Liver (tissue), 9 donors: ENCODE data around the gene FOXL1. TPM values are rescaled to one million over a fixed set of nuclear protein-coding genes. Genes with fewer than 3 reads are reported as not detected.

Experiments used
- DNase-seq: peaks from one replicate; pipeline ENCODE4 v3.0.0-alpha.2; 2017; ENCODE audit warnings: low spot score
- H3K27ac ChIP-seq, 2 donors: one replicate each; pipeline ENCODE4 v1.7.0; 2013; ENCODE audit warnings: inconsistent platforms in 2 of 2, low read length in 2 of 2, control low read depth in 1 of 2, low read depth in 1 of 2, mild to moderate bottlenecking in 1 of 2
- H3K27me3 ChIP-seq, 4 donors: one replicate each; pipeline versions ENCODE4 v1.6.1 to v1.7.0; 2013; ENCODE audit warnings: low read length in 3 of 4, inconsistent platforms in 1 of 4, mild to moderate bottlenecking in 1 of 4, moderate library complexity in 1 of 4; ENCODE audit not compliant: control insufficient read depth in 4 of 4, insufficient read depth in 4 of 4
- H3K36me3 ChIP-seq, 4 donors: one replicate each; pipeline versions ENCODE4 v1.6.1 to v1.7.0; 2013; ENCODE audit warnings: low read length in 3 of 4, mild to moderate bottlenecking in 3 of 4, low read depth in 1 of 4, moderate library complexity in 1 of 4; ENCODE audit not compliant: control insufficient read depth in 4 of 4, insufficient read depth in 3 of 4
- H3K4me1 ChIP-seq, 4 donors: one replicate each; pipeline versions ENCODE4 v1.6.1 to v1.7.0; 2013; ENCODE audit warnings: low read length in 3 of 4, mild to moderate bottlenecking in 3 of 4, moderate library complexity in 1 of 4; ENCODE audit not compliant: control insufficient read depth in 4 of 4, insufficient read depth in 4 of 4
- H3K4me3 ChIP-seq, 3 donors: one replicate each; pipeline versions ENCODE4 v1.6.1 to v1.7.0; 2013; ENCODE audit warnings: low read length in 3 of 3, control low read depth in 1 of 3, low read depth in 1 of 3, mild to moderate bottlenecking in 1 of 3
- H3K9ac ChIP-seq, 2 donors: one replicate each; pipeline ENCODE4 v1.7.0; 2013; ENCODE audit warnings: low read length in 2 of 2, mild to moderate bottlenecking in 2 of 2, moderate library complexity in 2 of 2, control low read depth in 1 of 2, low read depth in 1 of 2
- H3K9me3 ChIP-seq, 4 donors: one replicate each; pipeline versions ENCODE4 v1.6.1 to v1.7.0; 2013; ENCODE audit warnings: low read length in 3 of 4; ENCODE audit not compliant: control insufficient read depth in 4 of 4
- FOXA1 ChIP-seq: IDR thresholded peaks from 2 replicates; pipeline ENCODE4 v1.6.1; 2016; ENCODE audit warnings: antibody characterized with exemption
- FOXA2 ChIP-seq: IDR thresholded peaks from 2 replicates; pipeline ENCODE4 v1.6.1; 2016; ENCODE audit warnings: antibody characterized with exemption
- HNF4A ChIP-seq, 2 donors: conservative IDR thresholded peaks; 2 replicates each; pipeline ENCODE4 v1.6.1; 2016; ENCODE audit warnings: antibody characterized with exemption in 2 of 2, mild to moderate bottlenecking in 2 of 2
- HNF4G ChIP-seq: IDR thresholded peaks from 2 replicates; pipeline ENCODE4 v1.6.1; 2016; ENCODE audit warnings: antibody characterized with exemption
- JUND ChIP-seq, 2 donors: IDR thresholded peaks; 2 replicates each; pipeline ENCODE4 v1.6.1; 2016; ENCODE audit warnings: antibody characterized with exemption in 2 of 2
- NR2F2 ChIP-seq: IDR thresholded peaks from 2 replicates; pipeline ENCODE4 v1.6.1; 2016; ENCODE audit warnings: antibody characterized with exemption
- RXRA ChIP-seq, 2 donors: IDR thresholded peaks; 2 replicates each; pipeline ENCODE4 v1.6.1; 2017 to 2018; ENCODE audit warnings: antibody characterized with exemption in 2 of 2, mild to moderate bottlenecking in 1 of 2
- TAF1 ChIP-seq: conservative IDR thresholded peaks from 2 replicates; pipeline ENCODE4 v1.6.1; 2016; ENCODE audit warnings: antibody characterized with exemption, mild to moderate bottlenecking
- YY1 ChIP-seq: IDR thresholded peaks from 2 replicates; pipeline ENCODE4 v1.6.1; 2016; ENCODE audit warnings: antibody characterized with exemption, mild to moderate bottlenecking
- whole genome bisulfite sequencing: extraction: QIAGEN DNeasy Blood & Tissue Kit; methylation state at CpG from one replicate; pipeline ENCODE4 v1.1.7; 2013; 5-methylcytosine and 5-hydroxymethylcytosine counted together
- polyA plus RNA-seq, 2 donors: library from polyadenylated mRNA; stranded (reverse) in 1 of 2; unstranded in 1 of 2; fragments of 200-250 nt in 1 of 2; fragments of >200 nt in 1 of 2; fragmentation: Nextera tagmentation in 1 of 2; extraction: Ambion mirVana in 1 of 2; gene quantifications; one replicate each; pipeline versions ENCODE4 v1.2.1 to v1.2.3, GENCODE V29; 2013 to 2015
- total RNA-seq, 2 donors: library from RNA; depleted of rRNA; stranded (reverse); fragments of >200 nt; gene quantifications; one replicate each; pipeline ENCODE4 v1.2.3, GENCODE V29; 2014
- TF ChIP-seq, protein P1 (sequence below): IDR thresholded peaks from 2 replicates; pipeline ENCODE4 v1.6.1; 2016; ENCODE audit warnings: antibody characterized with exemption
- TF ChIP-seq, protein P2 (sequence below): fragments of 150-350 bp; IDR thresholded peaks from 2 replicates; pipeline ENCODE4 v1.5.1; 2017; ENCODE audit warnings: improper control_type of control experiment, low read depth, low read length; ENCODE audit not compliant: missing input control
- TF ChIP-seq, protein P3 (sequence below): IDR thresholded peaks from 2 replicates; pipeline ENCODE4 v1.6.1; 2016; ENCODE audit warnings: antibody characterized with exemption
- TF ChIP-seq, protein P4 (sequence below): IDR thresholded peaks from 2 replicates; pipeline ENCODE4 v1.6.1; 2016; ENCODE audit warnings: antibody characterized with exemption, mild to moderate bottlenecking
- donor health status: healthy.
- donor health status: healthy.
- donor health status: healthy.
- donor health status: healthy.
- donor health status: healthy.

The FOXL1 gene
- total and polyA plus RNA-seq, 4 donors, result 0.05 to 0.06 TPM; not detected in 2

DNA sequence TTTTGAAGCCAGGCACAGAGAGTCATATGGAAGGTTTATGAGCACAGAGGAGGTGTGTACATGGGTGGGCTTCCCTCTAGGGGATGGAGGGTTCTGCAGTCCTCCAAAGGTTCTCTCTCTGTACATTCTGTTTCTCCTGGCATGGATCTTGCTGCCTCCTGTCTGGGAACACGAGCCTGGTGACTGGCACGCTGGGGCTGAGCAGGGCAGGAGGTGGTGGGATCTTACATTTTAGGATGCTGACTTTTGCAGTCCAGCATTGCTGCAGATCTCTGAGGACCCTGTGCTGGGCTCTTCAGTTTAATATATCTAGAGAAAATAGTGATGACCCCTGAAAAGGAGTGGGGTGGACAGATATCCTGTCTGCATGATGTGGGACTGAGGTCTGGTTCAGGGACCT, 23.0 kb downstream of the FOXL1 start:
- no peaks in the 10 kb centered on the region for H3K36me3 ChIP-seq
- H3K4me1 ChIP-seq, result no peaks in the 10 kb centered on the region
- no peak for DNase-seq
- peaks cover 0 to 4% (median 0%) of the 10 kb centered on the region in 4 donors for H3K27me3 ChIP-seq
- H3K9me3 ChIP-seq, result no peaks in the 10 kb centered on the region
- no peak overlapping the region for H3K4me3 ChIP-seq
- H3K9ac ChIP-seq, result no peak overlapping the region
- H3K27ac ChIP-seq, result no peak overlapping the region
- no peak for TF ChIP-seq NR2F2
- no peak for TF ChIP-seq FOXA2
- TF ChIP-seq, protein P1, sequence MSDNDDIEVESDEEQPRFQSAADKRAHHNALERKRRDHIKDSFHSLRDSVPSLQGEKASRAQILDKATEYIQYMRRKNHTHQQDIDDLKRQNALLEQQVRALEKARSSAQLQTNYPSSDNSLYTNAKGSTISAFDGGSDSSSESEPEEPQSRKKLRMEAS, result no peak
- TF ChIP-seq, protein P2, sequence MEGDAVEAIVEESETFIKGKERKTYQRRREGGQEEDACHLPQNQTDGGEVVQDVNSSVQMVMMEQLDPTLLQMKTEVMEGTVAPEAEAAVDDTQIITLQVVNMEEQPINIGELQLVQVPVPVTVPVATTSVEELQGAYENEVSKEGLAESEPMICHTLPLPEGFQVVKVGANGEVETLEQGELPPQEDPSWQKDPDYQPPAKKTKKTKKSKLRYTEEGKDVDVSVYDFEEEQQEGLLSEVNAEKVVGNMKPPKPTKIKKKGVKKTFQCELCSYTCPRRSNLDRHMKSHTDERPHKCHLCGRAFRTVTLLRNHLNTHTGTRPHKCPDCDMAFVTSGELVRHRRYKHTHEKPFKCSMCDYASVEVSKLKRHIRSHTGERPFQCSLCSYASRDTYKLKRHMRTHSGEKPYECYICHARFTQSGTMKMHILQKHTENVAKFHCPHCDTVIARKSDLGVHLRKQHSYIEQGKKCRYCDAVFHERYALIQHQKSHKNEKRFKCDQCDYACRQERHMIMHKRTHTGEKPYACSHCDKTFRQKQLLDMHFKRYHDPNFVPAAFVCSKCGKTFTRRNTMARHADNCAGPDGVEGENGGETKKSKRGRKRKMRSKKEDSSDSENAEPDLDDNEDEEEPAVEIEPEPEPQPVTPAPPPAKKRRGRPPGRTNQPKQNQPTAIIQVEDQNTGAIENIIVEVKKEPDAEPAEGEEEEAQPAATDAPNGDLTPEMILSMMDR, result no peak
- TF ChIP-seq, protein P3, sequence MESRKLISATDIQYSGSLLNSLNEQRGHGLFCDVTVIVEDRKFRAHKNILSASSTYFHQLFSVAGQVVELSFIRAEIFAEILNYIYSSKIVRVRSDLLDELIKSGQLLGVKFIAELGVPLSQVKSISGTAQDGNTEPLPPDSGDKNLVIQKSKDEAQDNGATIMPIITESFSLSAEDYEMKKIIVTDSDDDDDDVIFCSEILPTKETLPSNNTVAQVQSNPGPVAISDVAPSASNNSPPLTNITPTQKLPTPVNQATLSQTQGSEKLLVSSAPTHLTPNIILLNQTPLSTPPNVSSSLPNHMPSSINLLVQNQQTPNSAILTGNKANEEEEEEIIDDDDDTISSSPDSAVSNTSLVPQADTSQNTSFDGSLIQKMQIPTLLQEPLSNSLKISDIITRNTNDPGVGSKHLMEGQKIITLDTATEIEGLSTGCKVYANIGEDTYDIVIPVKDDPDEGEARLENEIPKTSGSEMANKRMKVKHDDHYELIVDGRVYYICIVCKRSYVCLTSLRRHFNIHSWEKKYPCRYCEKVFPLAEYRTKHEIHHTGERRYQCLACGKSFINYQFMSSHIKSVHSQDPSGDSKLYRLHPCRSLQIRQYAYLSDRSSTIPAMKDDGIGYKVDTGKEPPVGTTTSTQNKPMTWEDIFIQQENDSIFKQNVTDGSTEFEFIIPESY, result no peak
- TF ChIP-seq, protein P4, sequence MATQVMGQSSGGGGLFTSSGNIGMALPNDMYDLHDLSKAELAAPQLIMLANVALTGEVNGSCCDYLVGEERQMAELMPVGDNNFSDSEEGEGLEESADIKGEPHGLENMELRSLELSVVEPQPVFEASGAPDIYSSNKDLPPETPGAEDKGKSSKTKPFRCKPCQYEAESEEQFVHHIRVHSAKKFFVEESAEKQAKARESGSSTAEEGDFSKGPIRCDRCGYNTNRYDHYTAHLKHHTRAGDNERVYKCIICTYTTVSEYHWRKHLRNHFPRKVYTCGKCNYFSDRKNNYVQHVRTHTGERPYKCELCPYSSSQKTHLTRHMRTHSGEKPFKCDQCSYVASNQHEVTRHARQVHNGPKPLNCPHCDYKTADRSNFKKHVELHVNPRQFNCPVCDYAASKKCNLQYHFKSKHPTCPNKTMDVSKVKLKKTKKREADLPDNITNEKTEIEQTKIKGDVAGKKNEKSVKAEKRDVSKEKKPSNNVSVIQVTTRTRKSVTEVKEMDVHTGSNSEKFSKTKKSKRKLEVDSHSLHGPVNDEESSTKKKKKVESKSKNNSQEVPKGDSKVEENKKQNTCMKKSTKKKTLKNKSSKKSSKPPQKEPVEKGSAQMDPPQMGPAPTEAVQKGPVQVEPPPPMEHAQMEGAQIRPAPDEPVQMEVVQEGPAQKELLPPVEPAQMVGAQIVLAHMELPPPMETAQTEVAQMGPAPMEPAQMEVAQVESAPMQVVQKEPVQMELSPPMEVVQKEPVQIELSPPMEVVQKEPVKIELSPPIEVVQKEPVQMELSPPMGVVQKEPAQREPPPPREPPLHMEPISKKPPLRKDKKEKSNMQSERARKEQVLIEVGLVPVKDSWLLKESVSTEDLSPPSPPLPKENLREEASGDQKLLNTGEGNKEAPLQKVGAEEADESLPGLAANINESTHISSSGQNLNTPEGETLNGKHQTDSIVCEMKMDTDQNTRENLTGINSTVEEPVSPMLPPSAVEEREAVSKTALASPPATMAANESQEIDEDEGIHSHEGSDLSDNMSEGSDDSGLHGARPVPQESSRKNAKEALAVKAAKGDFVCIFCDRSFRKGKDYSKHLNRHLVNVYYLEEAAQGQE, result no peak
- TF ChIP-seq TAF1, result no peak
- no peak for TF ChIP-seq RXRA (IDR thresholded peaks at IDR 0.05)
- no peak for TF ChIP-seq HNF4A (conservative IDR thresholded peaks at IDR 0.05)
- no peak for TF ChIP-seq JUND (IDR thresholded peaks at IDR 0.05)
- TF ChIP-seq HNF4G, result no peak
- no peak for TF ChIP-seq FOXA1
- no peak for TF ChIP-seq YY1
- WGBS, result 73% methylated on average over 2 of the region's 2 CpGs

DNA sequence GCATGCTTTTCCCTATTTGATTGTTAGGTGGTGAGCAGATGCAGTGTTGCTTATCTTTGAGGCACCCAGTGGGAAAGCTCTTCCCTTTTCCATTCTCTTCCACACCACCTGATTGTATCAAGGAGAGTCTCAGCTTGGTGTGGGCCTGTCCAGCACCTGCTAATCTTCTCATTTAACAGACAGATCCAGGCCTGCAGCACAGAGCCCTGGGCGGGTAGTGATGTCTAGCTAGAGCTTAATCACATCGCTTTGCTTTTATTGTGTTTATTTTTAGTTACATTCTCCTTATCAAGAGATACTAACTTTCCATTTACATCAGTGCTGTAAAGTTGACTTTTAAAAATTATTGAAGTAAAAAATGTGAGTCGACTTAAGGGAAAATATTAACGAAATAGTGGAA, 24.2 kb downstream of the FOXL1 start:
- H3K36me3 ChIP-seq, result no peaks in the 10 kb centered on the region
- H3K4me1 ChIP-seq, result no peaks in the 10 kb centered on the region
- H3K4me3 ChIP-seq, result no peak overlapping the region
- DNase-seq, result no peak
- WGBS, result 64% methylated on average over 4 of the region's 4 CpGs
- H3K27me3 ChIP-seq, result peaks cover 0 to 4% (median 0%) of the 10 kb centered on the region in 4 donors
- TF ChIP-seq, protein P4, result no peak
- no peak for TF ChIP-seq TAF1
- TF ChIP-seq, protein P1, result no peak
- H3K9ac ChIP-seq, result no peak overlapping the region
- H3K9me3 ChIP-seq, result no peaks in the 10 kb centered on the region
- no peak overlapping the region for H3K27ac ChIP-seq
